Measurements from ENCODE around the gene LRRFIP1.

DNA sequence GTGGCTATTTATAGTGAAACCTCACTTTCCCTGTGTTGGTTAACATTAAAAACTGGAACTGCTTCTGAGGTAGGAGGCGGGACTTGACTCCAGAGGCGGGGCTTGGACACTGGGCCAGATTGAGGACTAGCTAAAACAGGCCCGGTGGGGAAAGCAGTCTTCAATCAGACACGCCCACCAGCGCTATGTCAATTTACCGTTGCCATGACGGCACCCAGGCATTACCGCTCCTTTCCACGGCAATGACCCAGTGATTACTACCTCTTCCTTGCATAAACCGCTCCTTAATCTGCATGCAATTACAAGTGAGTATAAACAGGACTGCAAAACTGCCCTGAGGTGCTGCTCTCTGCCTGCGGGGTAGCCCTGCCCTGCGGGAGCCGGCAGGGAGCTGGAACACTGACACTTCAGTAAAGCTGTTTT, 35.3 kb downstream of the LRRFIP1 start:
- TF ChIP-seq POLR2A (IDR thresholded peaks at IDR 0.05; ENCODE audit: low read length) (no peak), MAFK (IDR thresholded peaks at IDR 0.05; ENCODE audit: partially characterized antibody) (no peak), CHD2 (IDR thresholded peaks at IDR 0.05; ENCODE audit: low read length, partially characterized antibody) (no peak), CBX2 (IDR thresholded peaks at IDR 0.05; ENCODE audit: borderline replicate concordance, low read depth) (no peak), PHF8 (IDR thresholded peaks at IDR 0.05; ENCODE audit: borderline replicate concordance, low read depth) (no peak), CBX8 (IDR thresholded peaks at IDR 0.05) (no peak), MYC (IDR thresholded peaks at IDR 0.05; ENCODE audit: borderline replicate concordance, low read length) (no peak), BHLHE40 (IDR thresholded peaks at IDR 0.05; ENCODE audit: low read depth, low read length) (no peak), POLR2AphosphoS2 (conservative IDR thresholded peaks at IDR 0.05; ENCODE audit: low read length) (no peak), SMC3 (IDR thresholded peaks at IDR 0.05) (no peak)
- TF ChIP-seq, protein P1, sequence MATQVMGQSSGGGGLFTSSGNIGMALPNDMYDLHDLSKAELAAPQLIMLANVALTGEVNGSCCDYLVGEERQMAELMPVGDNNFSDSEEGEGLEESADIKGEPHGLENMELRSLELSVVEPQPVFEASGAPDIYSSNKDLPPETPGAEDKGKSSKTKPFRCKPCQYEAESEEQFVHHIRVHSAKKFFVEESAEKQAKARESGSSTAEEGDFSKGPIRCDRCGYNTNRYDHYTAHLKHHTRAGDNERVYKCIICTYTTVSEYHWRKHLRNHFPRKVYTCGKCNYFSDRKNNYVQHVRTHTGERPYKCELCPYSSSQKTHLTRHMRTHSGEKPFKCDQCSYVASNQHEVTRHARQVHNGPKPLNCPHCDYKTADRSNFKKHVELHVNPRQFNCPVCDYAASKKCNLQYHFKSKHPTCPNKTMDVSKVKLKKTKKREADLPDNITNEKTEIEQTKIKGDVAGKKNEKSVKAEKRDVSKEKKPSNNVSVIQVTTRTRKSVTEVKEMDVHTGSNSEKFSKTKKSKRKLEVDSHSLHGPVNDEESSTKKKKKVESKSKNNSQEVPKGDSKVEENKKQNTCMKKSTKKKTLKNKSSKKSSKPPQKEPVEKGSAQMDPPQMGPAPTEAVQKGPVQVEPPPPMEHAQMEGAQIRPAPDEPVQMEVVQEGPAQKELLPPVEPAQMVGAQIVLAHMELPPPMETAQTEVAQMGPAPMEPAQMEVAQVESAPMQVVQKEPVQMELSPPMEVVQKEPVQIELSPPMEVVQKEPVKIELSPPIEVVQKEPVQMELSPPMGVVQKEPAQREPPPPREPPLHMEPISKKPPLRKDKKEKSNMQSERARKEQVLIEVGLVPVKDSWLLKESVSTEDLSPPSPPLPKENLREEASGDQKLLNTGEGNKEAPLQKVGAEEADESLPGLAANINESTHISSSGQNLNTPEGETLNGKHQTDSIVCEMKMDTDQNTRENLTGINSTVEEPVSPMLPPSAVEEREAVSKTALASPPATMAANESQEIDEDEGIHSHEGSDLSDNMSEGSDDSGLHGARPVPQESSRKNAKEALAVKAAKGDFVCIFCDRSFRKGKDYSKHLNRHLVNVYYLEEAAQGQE (IDR thresholded peaks at IDR 0.05) = no peak
- TF ChIP-seq, protein P2, sequence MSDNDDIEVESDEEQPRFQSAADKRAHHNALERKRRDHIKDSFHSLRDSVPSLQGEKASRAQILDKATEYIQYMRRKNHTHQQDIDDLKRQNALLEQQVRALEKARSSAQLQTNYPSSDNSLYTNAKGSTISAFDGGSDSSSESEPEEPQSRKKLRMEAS (IDR thresholded peaks at IDR 0.05) = no peak
- TF ChIP-seq, protein P3, sequence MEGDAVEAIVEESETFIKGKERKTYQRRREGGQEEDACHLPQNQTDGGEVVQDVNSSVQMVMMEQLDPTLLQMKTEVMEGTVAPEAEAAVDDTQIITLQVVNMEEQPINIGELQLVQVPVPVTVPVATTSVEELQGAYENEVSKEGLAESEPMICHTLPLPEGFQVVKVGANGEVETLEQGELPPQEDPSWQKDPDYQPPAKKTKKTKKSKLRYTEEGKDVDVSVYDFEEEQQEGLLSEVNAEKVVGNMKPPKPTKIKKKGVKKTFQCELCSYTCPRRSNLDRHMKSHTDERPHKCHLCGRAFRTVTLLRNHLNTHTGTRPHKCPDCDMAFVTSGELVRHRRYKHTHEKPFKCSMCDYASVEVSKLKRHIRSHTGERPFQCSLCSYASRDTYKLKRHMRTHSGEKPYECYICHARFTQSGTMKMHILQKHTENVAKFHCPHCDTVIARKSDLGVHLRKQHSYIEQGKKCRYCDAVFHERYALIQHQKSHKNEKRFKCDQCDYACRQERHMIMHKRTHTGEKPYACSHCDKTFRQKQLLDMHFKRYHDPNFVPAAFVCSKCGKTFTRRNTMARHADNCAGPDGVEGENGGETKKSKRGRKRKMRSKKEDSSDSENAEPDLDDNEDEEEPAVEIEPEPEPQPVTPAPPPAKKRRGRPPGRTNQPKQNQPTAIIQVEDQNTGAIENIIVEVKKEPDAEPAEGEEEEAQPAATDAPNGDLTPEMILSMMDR (IDR thresholded peaks at IDR 0.05) = no peak
- TF ChIP-seq, protein P4, sequence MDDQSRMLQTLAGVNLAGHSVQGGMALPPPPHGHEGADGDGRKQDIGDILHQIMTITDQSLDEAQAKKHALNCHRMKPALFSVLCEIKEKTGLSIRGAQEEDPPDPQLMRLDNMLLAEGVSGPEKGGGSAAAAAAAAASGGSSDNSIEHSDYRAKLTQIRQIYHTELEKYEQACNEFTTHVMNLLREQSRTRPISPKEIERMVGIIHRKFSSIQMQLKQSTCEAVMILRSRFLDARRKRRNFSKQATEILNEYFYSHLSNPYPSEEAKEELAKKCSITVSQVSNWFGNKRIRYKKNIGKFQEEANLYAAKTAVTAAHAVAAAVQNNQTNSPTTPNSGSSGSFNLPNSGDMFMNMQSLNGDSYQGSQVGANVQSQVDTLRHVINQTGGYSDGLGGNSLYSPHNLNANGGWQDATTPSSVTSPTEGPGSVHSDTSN (IDR thresholded peaks at IDR 0.05) = no peak

All from A549 (cell line).